Vagina (tissue), 2 donors: ENCODE measurements around the gene PRSS48. TPM values are rescaled to one million over a fixed set of nuclear protein-coding genes. Genes with fewer than 3 reads are reported as not detected.

Experiments
- DNase-seq, 2 donors: peaks; one replicate each; pipeline ENCODE4 v3.0.0-alpha.2; 2017; ENCODE audit errors: extremely low spot score in 2 of 2
- H3K27ac ChIP-seq: fragments of 200-600 bp; sonication (generic); one replicate; pipeline ENCODE4 v1.5.1; 2019
- H3K27me3 ChIP-seq: fragments of 200-600 bp; sonication (generic); one replicate; pipeline ENCODE4 v1.5.1; 2019
- H3K36me3 ChIP-seq, 2 donors: fragments of 200-600 bp; sonication (generic); one replicate each; pipeline ENCODE4 v1.5.1; 2017 to 2019
- H3K4me1 ChIP-seq: fragments of 200-600 bp; sonication (generic); one replicate; pipeline ENCODE4 v1.5.1; 2019
- H3K4me3 ChIP-seq, 2 donors: fragments of 200-600 bp; sonication (generic); 1 replicate in 1 of 2; 2 replicates in 1 of 2; pipeline ENCODE4 v1.5.1; 2016 to 2019
- H3K9me3 ChIP-seq: fragments of 200-600 bp; sonication (generic); one replicate; pipeline ENCODE4 v1.5.1; 2019
- CTCF ChIP-seq, 3 experiments: fragments of 450-650 bp in 2 of 3; fragments of 200-600 bp in 1 of 3; sonication (generic) in 1 of 3; IDR thresholded peaks; one replicate each; pipeline ENCODE4 v1.5.1; 2017 to 2019; ENCODE audit warnings: antibody characterized with exemption in 3 of 3, mild to moderate bottlenecking in 2 of 3, moderate library complexity in 2 of 3
- POLR2A ChIP-seq, 2 donors: fragments of 450-650 bp; IDR thresholded peaks; one replicate each; pipeline ENCODE4 v1.6.1; 2017; ENCODE audit warnings: antibody characterized with exemption in 2 of 2, mild to moderate bottlenecking in 2 of 2, moderate library complexity in 2 of 2
- POLR2AphosphoS5 ChIP-seq, 2 donors: sonication (generic); formaldehyde crosslinking; IDR thresholded peaks; one replicate each; pipeline ENCODE4 v1.9.0; 2017; ENCODE audit warnings: antibody characterized with exemption in 2 of 2, mild to moderate bottlenecking in 2 of 2, low read depth in 1 of 2; ENCODE audit not compliant: insufficient read depth in 1 of 2
- intact Hi-C: fragments of 100-400 bp; cut with DNase I; formaldehyde crosslinking; loops from one replicate; pipeline ENCODE4 v1.15.1; 2023
- small RNA-seq: library from RNA; depleted of rRNA; stranded (forward); fragments of <200 nt; gene quantifications from one replicate; pipeline ENCODE3, GENCODE V24; 2016
- total RNA-seq: library from RNA; depleted of rRNA; stranded (reverse); fragments of >200 nt; gene quantifications from one replicate; pipeline ENCODE4 v1.2.3, GENCODE V29; 2016

PRSS48 gene
- total RNA-seq, 1 donor from 2014 or later, result not detected

GRCh38 chr4:151340751-151341385 lies 63.9 kb downstream of the PRSS48 start:
- intact Hi-C loops, result no loop called here
- Histone ChIP-seq H3K36me3 (no peaks in the 10 kb centered on the region), H3K4me3 (no peak overlapping the region), H3K9me3 (no peaks in the 10 kb centered on the region), H3K4me1 (no peaks in the 10 kb centered on the region), H3K27me3 (no peaks in the 10 kb centered on the region), H3K27ac (no peak overlapping the region)
- no peak for TF ChIP-seq CTCF (IDR thresholded peaks at IDR 0.05)
- TF ChIP-seq POLR2A (IDR thresholded peaks at IDR 0.05), result no peak
- no peak for TF ChIP-seq POLR2AphosphoS5 (IDR thresholded peaks at IDR 0.05; ENCODE audit: insufficient read depth in 1 of 2, low read depth in 1 of 2)
- no peak for DNase-seq

Small RNA genes lying within 50 kb of the gene (small RNA-seq; reads per million reads assigned to genes)
- not detected for gene AC104819.2
- not detected for gene RNU6-1282P

Other genes with a start within 250 kb of the PRSS48 start
- gene RPS3A, start 177.5 kb upstream of the PRSS48 start, total RNA-seq, result 2,695 TPM
- 86.4 TPM for gene SH3D19, start 48.4 kb downstream of the PRSS48 start, total RNA-seq
- gene FHIP1A, start 132.0 kb downstream of the PRSS48 start, total RNA-seq, result 20.4 TPM